ENCODE measurements around the gene RGS1. TPM values are rescaled to one million over a fixed set of nuclear protein-coding genes. Genes with fewer than 3 reads are reported as not detected.

RGS1 gene, protein sequence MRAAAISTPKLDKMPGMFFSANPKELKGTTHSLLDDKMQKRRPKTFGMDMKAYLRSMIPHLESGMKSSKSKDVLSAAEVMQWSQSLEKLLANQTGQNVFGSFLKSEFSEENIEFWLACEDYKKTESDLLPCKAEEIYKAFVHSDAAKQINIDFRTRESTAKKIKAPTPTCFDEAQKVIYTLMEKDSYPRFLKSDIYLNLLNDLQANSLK
- not detected in 2 replicates for total RNA-seq (2014; rRNA removed)
- Bru-seq, nascent RNA: not detected
- BruChase-seq, experiment 1, labeled RNA remaining after a 6-hour chase: not detected
- not detected for BruChase-seq, experiment 2, labeled RNA remaining after a 2-hour chase
- long read RNA-seq: 0 reads

DNA sequence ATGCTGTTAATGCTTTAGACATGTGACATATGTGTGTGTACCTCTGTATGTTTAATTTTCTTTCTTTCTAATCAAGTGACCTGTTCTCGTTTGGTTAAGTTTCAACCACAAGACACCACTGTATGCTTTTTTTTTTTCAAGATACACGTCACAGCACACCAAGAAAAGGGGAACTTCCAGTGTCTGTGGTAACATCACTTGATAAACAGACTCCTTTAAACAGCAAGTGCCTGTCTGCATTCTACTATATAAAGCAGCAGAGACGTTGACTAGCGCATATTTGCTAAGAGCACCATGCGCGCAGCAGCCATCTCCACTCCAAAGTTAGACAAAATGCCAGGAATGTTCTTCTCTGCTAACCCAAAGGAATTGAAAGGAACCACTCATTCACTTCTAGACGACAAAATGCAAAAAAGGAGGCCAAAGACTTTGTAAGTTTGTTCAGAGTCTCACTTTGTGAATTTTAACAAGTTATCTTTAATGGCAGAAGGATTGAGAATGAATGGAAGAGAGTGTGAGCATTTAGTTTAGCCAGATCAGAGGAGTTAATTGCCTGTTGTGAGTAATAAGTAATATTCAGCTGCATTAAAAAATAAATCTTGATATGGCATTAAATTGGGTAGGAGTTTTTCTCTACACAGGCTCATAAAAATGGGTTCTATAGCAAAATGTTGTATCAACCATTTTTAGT, at the start of gene RGS1:
RGS1 (plus strand) TSS at position 275 of the 691 bp plus-strand sequence; CDS start at position 295, 20 bp downstream.
- Histone ChIP-seq H3K4me2 (ENCODE audit: low read length) (no peak within 1 kb of the TSS), H2AFZ (ENCODE audit: low read length) (no peak within 1 kb of the TSS), H3K4me1 (ENCODE audit: insufficient read depth, low read length) (peaks cover 4% of the 10 kb centered on the region; the same call in 1 of the 2 replicates), H3K9ac (ENCODE audit: low read length) (no peak within 1 kb of the TSS), H3F3A (ENCODE audit: low read length, unreplicated experiment) (no peaks in the 10 kb centered on the region), H3K9me2 (replicated peaks; ENCODE audit: low read length) (no peaks in the 10 kb centered on the region), H4K20me1 (ENCODE audit: low read length) (no peaks in the 10 kb centered on the region), H3K79me2 (ENCODE audit: low read length) (no peaks in the 10 kb centered on the region), H3K27ac (ENCODE audit: low read length) (no peak within 1 kb of the TSS), H3K27me3 (ENCODE audit: low read length) (no peaks in the 10 kb centered on the region), H3K9me3 (ENCODE audit: low read length) (no peaks in the 10 kb centered on the region), H3K4me3 (ENCODE audit: low read length) (no peak within 1 kb of the TSS), H3K36me3 (ENCODE audit: low read depth, low read length) (no peaks in the 10 kb centered on the region)
- no TSS peak for BruUV-seq (replicated peaks)
- CTCF ChIA-PET: no interaction called here
- POLR2A ChIA-PET (ENCODE audit: unreplicated experiment): no interaction called here
- TF ChIP-seq EZH2phosphoT487 (IDR thresholded peaks at IDR 0.05; ENCODE audit: borderline replicate concordance, low read length) (no peak), EZH2 (IDR thresholded peaks at IDR 0.05; ENCODE audit: low read length, unreplicated experiment) (no peak)
- TF ChIP-seq, protein P1, sequence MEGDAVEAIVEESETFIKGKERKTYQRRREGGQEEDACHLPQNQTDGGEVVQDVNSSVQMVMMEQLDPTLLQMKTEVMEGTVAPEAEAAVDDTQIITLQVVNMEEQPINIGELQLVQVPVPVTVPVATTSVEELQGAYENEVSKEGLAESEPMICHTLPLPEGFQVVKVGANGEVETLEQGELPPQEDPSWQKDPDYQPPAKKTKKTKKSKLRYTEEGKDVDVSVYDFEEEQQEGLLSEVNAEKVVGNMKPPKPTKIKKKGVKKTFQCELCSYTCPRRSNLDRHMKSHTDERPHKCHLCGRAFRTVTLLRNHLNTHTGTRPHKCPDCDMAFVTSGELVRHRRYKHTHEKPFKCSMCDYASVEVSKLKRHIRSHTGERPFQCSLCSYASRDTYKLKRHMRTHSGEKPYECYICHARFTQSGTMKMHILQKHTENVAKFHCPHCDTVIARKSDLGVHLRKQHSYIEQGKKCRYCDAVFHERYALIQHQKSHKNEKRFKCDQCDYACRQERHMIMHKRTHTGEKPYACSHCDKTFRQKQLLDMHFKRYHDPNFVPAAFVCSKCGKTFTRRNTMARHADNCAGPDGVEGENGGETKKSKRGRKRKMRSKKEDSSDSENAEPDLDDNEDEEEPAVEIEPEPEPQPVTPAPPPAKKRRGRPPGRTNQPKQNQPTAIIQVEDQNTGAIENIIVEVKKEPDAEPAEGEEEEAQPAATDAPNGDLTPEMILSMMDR (conservative IDR thresholded peaks at IDR 0.05; ENCODE audit: low read depth, low read length): no peak
- ATAC-seq: no peak
- no peak for DNase-seq
- intact Hi-C loops (cut with micrococcal nuclease): no loop called here

DNA sequence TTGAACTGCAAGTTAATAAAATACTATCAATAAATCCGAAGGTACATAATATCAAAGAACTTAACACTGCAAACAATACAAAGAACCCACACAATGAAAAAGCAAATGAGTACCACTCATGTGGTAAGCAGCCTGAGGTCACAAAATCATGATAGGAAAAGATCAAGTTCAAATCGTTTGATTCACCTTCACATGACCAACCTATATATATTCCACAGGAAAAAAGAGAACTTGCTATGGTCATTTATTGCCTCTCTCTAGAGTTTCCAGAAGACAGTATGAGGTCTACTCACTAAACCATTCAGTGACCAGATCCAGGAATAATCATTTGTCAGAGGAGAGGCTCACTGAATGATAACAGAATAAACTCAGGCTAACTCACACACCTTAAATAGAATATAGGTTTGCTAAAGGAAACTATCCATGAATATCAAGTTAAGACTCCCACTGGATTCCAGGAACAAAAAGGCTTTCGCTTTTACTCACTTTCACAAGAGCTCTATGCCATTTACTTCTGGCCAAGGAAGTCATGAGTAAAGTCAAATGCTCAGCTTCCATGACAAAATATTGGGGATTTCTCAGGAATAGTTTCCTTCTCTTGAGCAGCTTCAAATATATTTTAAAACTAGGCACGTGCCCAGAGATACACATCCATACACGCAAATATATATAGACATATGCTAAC, 48.3 kb upstream of the RGS1 start:
- ChIA-PET CTCF (no interaction called here), POLR2A (ENCODE audit: unreplicated experiment) (no interaction called here)
- DNase-seq (no peak), ATAC-seq (no peak)
- intact Hi-C loops (cut with micrococcal nuclease): no loop called here
- Histone ChIP-seq H3K36me3 (ENCODE audit: low read depth, low read length) (no peaks in the 10 kb centered on the region), H3K9me2 (replicated peaks; ENCODE audit: low read length) (no peaks in the 10 kb centered on the region), H3K4me2 (ENCODE audit: low read length) (no peak overlapping the region), H3K27ac (ENCODE audit: low read length) (no peak overlapping the region), H2AFZ (ENCODE audit: low read length) (no peak overlapping the region), H4K20me1 (ENCODE audit: low read length) (no peaks in the 10 kb centered on the region), H3K27me3 (ENCODE audit: low read length) (no peaks in the 10 kb centered on the region), H3K9me3 (ENCODE audit: low read length) (no peaks in the 10 kb centered on the region), H3F3A (ENCODE audit: low read length, unreplicated experiment) (no peaks in the 10 kb centered on the region), H3K79me2 (ENCODE audit: low read length) (no peaks in the 10 kb centered on the region), H3K4me1 (ENCODE audit: insufficient read depth, low read length) (peaks cover 18% of the 10 kb centered on the region), H3K4me3 (ENCODE audit: low read length) (no peak overlapping the region), H3K9ac (ENCODE audit: low read length) (no peak overlapping the region)
- TF ChIP-seq EZH2 (IDR thresholded peaks at IDR 0.05; ENCODE audit: low read length, unreplicated experiment) (no peak), EZH2phosphoT487 (IDR thresholded peaks at IDR 0.05; ENCODE audit: borderline replicate concordance, low read length) (no peak)
- TF ChIP-seq, protein P1 (conservative IDR thresholded peaks at IDR 0.05; ENCODE audit: low read depth, low read length): no peak
- BruUV-seq (replicated peaks): no TSS peak
